GM21447 (cell line): ENCODE data around the gene HGF.

Experiments used
- ATAC-seq: cut with Tn5 transposase; IDR thresholded peaks from one replicate; pipeline ENCODE4 v1.9.1; 2021; ENCODE audit not compliant: unreplicated experiment

HGF gene

GRCh38 chr7:81776948-81777630 is 7.2 kb upstream of the HGF start:
- no peak for ATAC-seq

- no peak for ATAC-seq
Measured at GRCh38 chr7:81776161-81776560, 6.3 kb upstream of the HGF start.

GRCh38 chr7:81775560-81775959 is 5.7 kb upstream of the HGF start:
- ATAC-seq = no peak

- no peak for ATAC-seq
Measured at GRCh38 chr7:81774551-81774950, 4.7 kb upstream of the HGF start.

GRCh38 chr7:81770728-81771223 is 929 bp upstream of the HGF start:
- no peak for ATAC-seq

GRCh38 chr7:81768951-81769778 is 682 bp downstream of the HGF start:
- ATAC-seq = no peak

- no peak for ATAC-seq
Measured at GRCh38 chr7:81767926-81768325, 1.9 kb downstream of the HGF start.

- no peak for ATAC-seq
Measured at GRCh38 chr7:81761821-81762220, 8.0 kb downstream of the HGF start.

GRCh38 chr7:81761031-81761430 is 8.8 kb downstream of the HGF start:
- no peak for ATAC-seq

GRCh38 chr7:81754918-81755696 is 14.7 kb downstream of the HGF start:
- no peak for ATAC-seq

GRCh38 chr7:81753392-81753791 is 16.5 kb downstream of the HGF start:
- no peak for ATAC-seq

- no peak for ATAC-seq
Measured at GRCh38 chr7:81752318-81752714, 17.5 kb downstream of the HGF start.

- ATAC-seq = no peak
Measured at GRCh38 chr7:81751619-81752317, 18.1 kb downstream of the HGF start.

GRCh38 chr7:81745637-81746036 is 24.2 kb downstream of the HGF start:
- no peak for ATAC-seq

GRCh38 chr7:81744389-81744788 is 25.5 kb downstream of the HGF start:
- ATAC-seq = no peak

- ATAC-seq = no peak
Measured at GRCh38 chr7:81743665-81744064, 26.2 kb downstream of the HGF start.

GRCh38 chr7:81743201-81743600 is 26.6 kb downstream of the HGF start:
- ATAC-seq = no peak

GRCh38 chr7:81740403-81740802 is 29.4 kb downstream of the HGF start:
- no peak for ATAC-seq

- ATAC-seq = no peak
Measured at GRCh38 chr7:81736091-81736490, 33.8 kb downstream of the HGF start.

- ATAC-seq = no peak
Measured at GRCh38 chr7:81725812-81726127, 44.1 kb downstream of the HGF start.
